NCI-H2029 treated with DMSO at 0.1 percent for 48 hours (cell line): ENCODE measurements around the gene SMO.
"Not testable (repeated sequence)": the region's sequence is repeated elsewhere in the genome, so short reads cannot be mapped to it uniquely, and the experiment has no call there.

Experiments
- DNase-seq: peaks from one replicate; lab custom pipeline; 2025; lab: John Stamatoyannopoulos, UW

SMO gene

GRCh38 chr7:129169686-129170440 is 18.6 kb upstream of the SMO start:
- DNase-seq, result no peak

- no peak for DNase-seq
These were observed 17.9 kb upstream of the SMO start for GRCh38 chr7:129170441-129171021.

GRCh38 chr7:129173861-129174260 is 14.6 kb upstream of the SMO start:
- DNase-seq, result not testable (repeated sequence)

- DNase-seq, result no peak
These were observed 11.3 kb upstream of the SMO start for GRCh38 chr7:129176916-129177710.

- no peak for DNase-seq
These were observed 3.3 kb upstream of the SMO start for GRCh38 chr7:129184981-129185670.

GRCh38 chr7:129186749-129187260 is 1.6 kb upstream of the SMO start:
- DNase-seq, result no peak

- DNase-seq, result no peak
These were observed 607 bp upstream of the SMO start for GRCh38 chr7:129187681-129188371.

GRCh38 chr7:129188892-129189660 is 643 bp downstream of the SMO start:
- DNase-seq, result no peak

GRCh38 chr7:129189661-129190310 is 1.4 kb downstream of the SMO start:
- no peak for DNase-seq

GRCh38 chr7:129191272-129191671 is 2.8 kb downstream of the SMO start:
- no peak for DNase-seq

- DNase-seq, result no peak
These were observed 5.5 kb downstream of the SMO start for GRCh38 chr7:129193892-129194291.

- DNase-seq, result no peak
These were observed 9.3 kb downstream of the SMO start for GRCh38 chr7:129197771-129198170.

GRCh38 chr7:129199406-129199805 is 11.0 kb downstream of the SMO start:
- no peak for DNase-seq

GRCh38 chr7:129202058-129202777 is 13.8 kb downstream of the SMO start:
- no peak for DNase-seq

GRCh38 chr7:129203050-129203741 is 14.8 kb downstream of the SMO start:
- DNase-seq, result no peak

- DNase-seq, result no peak
These were observed 16.8 kb downstream of the SMO start for GRCh38 chr7:129205126-129205818.

- DNase-seq, result no peak
These were observed 17.8 kb downstream of the SMO start for GRCh38 chr7:129205987-129206785.

- no peak for DNase-seq
These were observed 20.2 kb downstream of the SMO start for GRCh38 chr7:129208667-129209066.
